ENCODE data around the gene SLC6A17.

Gene SLC6A17

DNA sequence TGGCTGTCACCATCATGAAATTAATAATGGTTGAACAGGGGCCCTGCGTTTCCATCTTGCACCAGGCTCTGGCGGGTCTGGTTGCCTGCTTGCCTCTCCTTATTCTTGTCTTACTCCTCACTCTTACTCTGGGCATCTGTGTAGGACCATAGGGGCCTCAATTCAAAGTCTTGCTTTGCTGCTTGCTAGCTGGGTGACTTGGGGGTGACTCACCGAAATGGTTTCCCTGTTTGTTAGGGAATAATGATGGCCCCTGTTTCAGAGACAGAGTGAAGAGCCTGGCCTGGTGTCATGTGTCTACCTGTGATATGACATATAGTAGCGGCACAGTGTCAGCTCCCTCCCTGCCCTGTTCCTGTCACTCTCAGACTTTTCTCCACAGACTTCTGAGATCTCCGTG lies 84.4 kb downstream of the SLC6A17 start:
- no peak for FAIRE-seq
- no peak for DNase-seq (ENCODE audit: extremely low spot score, insufficient read length, low read depth)

GRCh38 chr1:110235181-110235833 lies 85.0 kb downstream of the SLC6A17 start:
- FAIRE-seq (no peak), DNase-seq (ENCODE audit: extremely low spot score, insufficient read length, low read depth) (no peak)

- DNase-seq (ENCODE audit: extremely low spot score, insufficient read length, low read depth) = no peak
- peak; percentile 41 for FAIRE-seq
These were observed 85.8 kb downstream of the SLC6A17 start for GRCh38 chr1:110235834-110236682.

DNA sequence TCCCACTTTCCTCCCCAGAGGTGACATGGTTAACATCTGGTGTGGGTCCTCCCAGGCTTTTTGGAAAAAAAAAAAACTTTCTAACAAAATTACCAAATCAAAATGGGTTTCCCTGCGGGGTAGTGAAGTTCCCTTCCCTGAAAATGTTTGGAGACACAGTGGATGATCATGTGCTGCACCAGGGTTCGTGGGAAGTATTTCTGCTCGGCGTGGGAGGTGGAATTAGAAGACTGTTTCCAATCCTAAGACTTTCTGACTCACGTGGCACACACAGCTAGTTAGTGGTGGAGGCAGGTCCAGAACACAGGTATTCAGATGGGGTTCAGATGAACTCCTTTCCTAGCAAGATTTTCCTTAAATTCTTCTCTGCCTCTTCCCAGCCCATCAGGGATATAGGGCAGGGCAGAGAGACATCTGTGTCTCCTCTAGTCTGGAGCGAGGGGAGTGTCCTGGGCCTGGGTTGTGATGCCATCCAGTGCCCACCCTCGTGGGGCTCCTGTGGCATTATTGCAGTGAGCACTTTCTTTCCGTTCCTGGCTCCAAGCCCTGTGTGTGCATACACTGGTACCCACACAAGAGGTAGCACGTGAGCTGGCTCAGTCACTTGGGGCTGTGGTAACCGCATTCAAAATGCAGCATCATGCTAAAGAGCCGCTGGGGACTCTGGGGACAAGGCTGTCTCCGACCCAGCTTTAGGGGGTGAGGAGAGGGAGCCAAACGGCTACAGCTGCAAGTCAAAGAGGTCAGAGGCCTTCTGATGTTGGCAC lies 87.3 kb downstream of the SLC6A17 start:
- FAIRE-seq (peak; percentile 44), DNase-seq (ENCODE audit: extremely low spot score, insufficient read length, low read depth) (no peak)

- FAIRE-seq (peak; percentile 38), DNase-seq (ENCODE audit: extremely low spot score, insufficient read length, low read depth) (no peak)
These were observed 89.4 kb downstream of the SLC6A17 start for GRCh38 chr1:110239441-110240430.

DNA sequence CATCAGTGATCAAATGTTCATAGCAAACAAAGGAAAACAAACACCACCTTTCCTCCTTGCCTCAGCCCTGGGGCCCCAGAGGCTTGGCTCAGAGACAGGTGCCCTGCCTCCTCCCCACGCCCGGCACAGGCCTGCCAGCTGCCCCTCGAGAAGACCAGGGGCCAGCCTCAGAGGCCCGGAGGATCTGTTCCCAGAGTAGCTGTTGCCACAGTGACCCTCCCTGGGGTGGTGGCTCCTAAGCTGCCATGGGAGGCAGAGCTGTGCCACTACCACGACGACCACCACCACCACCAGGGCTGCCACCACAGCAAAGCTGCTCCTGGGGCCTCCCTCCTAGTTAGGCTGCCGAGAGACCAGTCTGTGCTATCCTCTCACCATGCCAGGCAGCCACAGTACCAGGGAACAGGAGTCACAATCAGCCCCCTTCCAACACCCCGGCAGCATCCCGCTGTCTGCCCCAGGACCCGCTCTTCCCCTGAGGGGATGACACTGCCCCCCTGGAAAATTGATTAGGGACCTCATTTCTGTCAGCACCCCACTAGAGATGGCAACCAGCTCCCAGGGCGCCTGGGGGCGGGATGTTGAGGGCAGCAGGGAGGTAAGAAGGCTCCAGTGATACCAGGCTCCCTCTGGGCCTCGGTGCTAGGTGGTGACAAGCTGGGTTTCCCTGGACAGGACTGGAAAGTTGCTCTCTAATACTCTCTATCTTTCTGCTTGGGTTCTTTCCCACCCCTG lies 90.3 kb downstream of the SLC6A17 start:
- FAIRE-seq = no peak

DNA sequence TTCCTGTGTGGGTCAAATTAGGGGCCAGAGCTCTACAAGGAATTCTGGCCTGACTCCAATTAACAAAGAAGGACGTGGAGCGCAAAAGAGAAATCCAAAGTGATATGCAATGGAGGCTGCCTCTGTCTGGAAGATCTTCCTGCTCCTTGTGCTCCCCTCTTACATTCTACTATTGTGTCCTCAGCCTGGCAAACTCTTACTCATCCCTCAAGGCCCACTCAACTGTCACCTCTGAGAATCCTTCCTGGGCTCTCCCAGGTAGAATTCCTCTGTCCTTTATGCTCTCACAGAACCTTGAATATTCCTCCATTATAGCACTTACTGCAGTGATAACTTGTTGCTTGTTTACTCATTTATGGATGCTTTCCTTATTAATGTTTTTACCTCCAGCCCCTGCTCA lies 91.2 kb downstream of the SLC6A17 start:
- FAIRE-seq (no peak), DNase-seq (ENCODE audit: extremely low spot score, insufficient read length, low read depth) (no peak)

More for the DNA sequence above, 90.3 kb downstream of the SLC6A17 start:
- no peak for DNase-seq (ENCODE audit: extremely low spot score, insufficient read length, low read depth)

DNA sequence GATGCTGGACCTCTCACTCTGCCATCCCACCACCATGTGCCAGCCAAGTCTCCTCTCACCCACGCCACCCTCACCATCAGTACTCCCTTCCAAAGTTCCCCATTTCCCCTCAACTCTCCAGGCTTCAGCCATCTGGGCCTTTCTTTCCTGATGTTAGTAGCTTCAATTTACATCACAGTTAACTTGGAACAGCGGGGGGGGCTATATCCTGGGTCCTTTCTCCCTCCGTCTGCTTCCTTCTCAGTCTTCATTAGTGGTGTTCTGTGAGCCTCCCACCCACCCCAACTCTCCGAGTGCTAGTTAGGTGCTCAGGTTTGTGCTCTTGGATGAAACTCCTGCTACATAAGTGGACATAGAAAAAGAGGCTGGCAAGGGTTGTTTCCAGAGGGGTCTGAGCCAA lies 91.8 kb downstream of the SLC6A17 start:
- no peak for DNase-seq (ENCODE audit: extremely low spot score, insufficient read length, low read depth)
- no peak for FAIRE-seq

- FAIRE-seq = no peak
These were observed 92.4 kb downstream of the SLC6A17 start for GRCh38 chr1:110242731-110243130.

DNA sequence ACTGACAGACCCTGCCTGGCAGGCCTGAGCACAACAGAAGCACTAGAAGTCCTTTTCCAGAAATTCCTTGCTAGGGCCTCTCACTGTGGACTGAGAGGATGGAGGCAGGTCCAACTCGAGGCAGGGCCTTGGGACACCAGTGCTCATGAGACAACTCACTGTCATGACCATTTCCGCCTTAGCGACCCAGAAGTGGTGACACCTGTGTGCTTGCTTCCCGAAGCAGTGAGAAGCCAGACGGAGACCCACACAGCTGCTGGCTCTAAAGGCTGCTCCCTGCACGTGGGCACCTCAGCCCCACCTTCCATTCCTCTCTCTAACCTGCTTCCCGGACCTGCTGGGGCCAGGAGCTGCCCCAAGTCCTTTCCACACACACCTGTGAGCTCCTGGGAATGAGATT lies 92.9 kb downstream of the SLC6A17 start:
- no peak for FAIRE-seq
- DNase-seq (ENCODE audit: extremely low spot score, insufficient read length, low read depth) = no peak

More at GRCh38 chr1:110242731-110243130, 92.4 kb downstream of the SLC6A17 start:
- no peak for DNase-seq (ENCODE audit: extremely low spot score, insufficient read length, low read depth)

DNA sequence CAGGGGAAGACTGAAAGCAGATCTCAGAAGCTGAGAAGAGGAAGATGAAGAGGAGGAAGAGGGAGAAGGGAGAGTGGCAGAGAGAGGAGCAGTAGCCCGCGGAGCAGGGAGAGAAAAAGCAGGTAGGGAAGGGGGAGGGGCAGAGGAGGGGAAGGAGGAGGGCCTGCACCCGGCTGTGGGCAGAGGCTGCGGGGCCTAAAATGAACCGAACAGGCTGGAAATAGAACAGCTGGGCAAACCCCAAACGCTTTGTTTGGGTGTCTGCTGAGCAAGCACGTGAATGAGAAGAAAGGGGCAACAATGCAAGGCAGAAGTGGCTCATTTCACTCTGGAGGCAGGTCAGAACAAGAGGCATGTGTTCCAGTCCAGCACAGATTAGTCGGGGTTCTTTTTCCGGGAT lies 93.3 kb downstream of the SLC6A17 start:
- DNase-seq (ENCODE audit: extremely low spot score, insufficient read length, low read depth) (no peak), FAIRE-seq (peak; percentile 64)

DNA sequence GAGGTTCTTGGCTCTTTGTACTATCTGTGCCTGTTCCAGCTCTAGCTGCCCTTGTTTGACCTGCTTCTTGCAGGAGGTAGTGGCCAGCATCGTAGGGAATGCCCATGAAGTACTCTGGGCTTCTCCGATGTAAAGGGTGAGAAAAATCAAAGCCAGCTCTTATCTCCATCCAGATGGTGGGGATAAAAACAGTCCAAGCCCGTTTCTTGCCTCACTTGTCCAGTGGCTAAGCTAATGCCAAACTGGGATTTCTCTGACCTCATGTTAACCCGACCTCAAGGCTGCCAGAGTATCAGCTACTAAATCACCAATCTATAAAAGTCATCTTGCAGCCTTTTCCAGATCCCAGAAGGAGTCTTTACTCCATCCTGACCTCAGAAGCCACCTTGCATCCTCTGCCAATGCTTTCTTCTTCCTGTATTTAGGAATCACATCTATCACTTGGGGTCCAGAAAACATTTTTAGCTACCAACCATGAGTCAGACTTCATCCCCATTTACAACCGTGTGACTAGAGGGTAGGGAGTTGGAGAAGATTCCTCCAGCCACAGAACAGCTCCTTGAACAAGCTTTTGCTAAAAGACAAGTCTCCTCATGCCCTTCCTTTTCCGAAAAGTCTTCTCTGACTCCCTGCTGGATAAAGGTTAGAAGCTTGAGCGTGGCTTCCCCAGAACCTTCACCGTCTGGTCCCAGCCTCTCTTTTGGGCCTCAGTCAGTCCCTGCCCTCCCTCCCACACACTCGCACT lies 95.8 kb downstream of the SLC6A17 start:
- FAIRE-seq = no peak
- DNase-seq (ENCODE audit: extremely low spot score, insufficient read length, low read depth) = no peak

DNA sequence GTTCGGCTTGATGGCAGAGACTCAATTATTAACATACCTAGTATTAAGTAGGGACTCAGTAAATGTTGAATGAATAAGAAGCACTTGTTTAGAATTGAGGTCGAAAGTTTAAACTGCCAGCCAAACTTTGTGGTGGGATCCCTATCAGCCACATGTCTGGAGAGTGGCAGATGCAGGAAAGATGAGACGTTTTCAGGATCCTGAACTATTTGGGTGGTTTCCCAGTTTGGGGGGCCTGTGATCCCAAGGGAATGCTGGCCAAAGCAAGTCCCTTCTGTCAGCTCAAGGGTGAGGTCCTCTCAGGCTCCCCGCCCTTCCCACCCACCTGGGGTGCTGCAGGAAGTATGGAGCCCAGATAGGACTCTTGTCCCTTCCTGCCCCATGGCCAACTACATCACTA lies 98.5 kb downstream of the SLC6A17 start:
- FAIRE-seq (no peak), DNase-seq (ENCODE audit: extremely low spot score, insufficient read length, low read depth) (no peak)

DNA sequence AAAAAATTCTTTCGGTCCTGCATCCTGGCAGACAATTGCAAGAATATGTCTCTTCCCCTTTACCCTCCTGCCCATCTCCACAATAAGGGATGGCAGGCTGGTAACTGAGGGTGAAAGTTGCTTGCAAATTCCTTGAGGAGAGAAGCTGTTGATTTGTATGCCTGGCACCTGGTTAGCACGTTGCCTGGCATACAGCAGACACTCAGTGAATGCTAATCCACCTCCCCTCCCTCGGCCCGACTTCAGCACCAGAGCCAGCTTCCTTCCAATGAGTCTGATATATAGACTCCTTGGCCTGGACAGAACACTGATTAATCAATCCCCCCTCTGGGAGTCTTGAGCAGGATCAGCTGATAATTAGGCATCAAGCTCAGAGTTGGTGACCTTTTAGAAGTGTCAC lies 99.0 kb downstream of the SLC6A17 start:
- no peak for DNase-seq (ENCODE audit: extremely low spot score, insufficient read length, low read depth)
- no peak for FAIRE-seq

GRCh38 chr1:110250008-110250407 lies 99.7 kb downstream of the SLC6A17 start:
- DNase-seq (ENCODE audit: extremely low spot score, insufficient read length, low read depth) = no peak
- no peak for FAIRE-seq

GRCh38 chr1:110250749-110251148 lies 100.5 kb downstream of the SLC6A17 start:
- DNase-seq (ENCODE audit: extremely low spot score, insufficient read length, low read depth) (no peak), FAIRE-seq (no peak)
